ENCODE measurements around the gene ITGAL. TPM values are rescaled to one million over a fixed set of nuclear protein-coding genes. Genes with fewer than 3 reads are reported as not detected.

ITGAL gene
- total and polyA plus RNA-seq, 4 donors = 0.77 to 14.3 (median 10.8) TPM

DNA sequence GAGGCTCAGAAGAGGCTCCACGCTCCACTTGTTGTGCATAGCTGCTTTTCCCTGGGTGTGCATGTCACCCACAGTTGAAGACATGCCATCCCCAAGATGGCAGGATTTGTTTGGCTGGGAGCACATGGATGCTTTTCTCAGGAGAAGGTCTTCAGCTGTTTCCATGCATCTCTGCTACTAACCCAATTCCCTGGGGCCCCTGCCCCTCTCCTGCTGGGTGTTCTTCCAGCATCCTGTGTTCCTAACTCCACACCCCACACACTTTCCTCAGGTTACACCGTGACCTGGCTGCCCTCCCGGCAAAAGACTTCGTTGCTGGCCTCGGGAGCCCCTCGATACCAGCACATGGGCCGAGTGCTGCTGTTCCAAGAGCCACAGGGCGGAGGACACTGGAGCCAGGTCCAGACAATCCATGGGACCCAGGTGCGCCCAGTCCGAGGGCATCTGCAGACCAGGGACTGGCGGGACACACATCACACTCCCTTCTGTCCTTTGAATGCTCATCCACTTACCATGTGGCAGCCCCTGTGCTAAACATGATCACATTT is 21.5 kb downstream of the ITGAL start:
- DNase-seq (no peak), ATAC-seq (ENCODE audit: low FRiP score) (no peak)
- H3K4me1 ChIP-seq (ENCODE audit: control insufficient read depth in 1 of 2, insufficient read depth in 2 of 2, low read length in 2 of 2) = no peaks in the 10 kb centered on the region
- no peaks in the 10 kb centered on the region for H3K27me3 ChIP-seq (ENCODE audit: control insufficient read depth in 1 of 2, insufficient read depth in 2 of 2, low read length in 1 of 2)
- no peak overlapping the region for H3K27ac ChIP-seq (ENCODE audit: low read depth in 1 of 2, low read length in 2 of 2)
- H3K36me3 ChIP-seq (ENCODE audit: control insufficient read depth in 1 of 2, insufficient read depth in 2 of 2, low read length in 1 of 2) = no peaks in the 10 kb centered on the region
- intact Hi-C loops (cut with DNase I) = no loop called here
- H3K9me3 ChIP-seq (ENCODE audit: control insufficient read depth, low read length) = no peaks in the 10 kb centered on the region
- 58 to 66% methylated on average over 11 of the region's 11 CpGs for WGBS, 2 donors
- H3K4me3 ChIP-seq (ENCODE audit: low read length in 2 of 2) = no peak overlapping the region

- ATAC-seq (ENCODE audit: low FRiP score) = no peak
- H3K4me3 ChIP-seq (ENCODE audit: low read length in 2 of 2) = no peak overlapping the region
- 57 to 64% methylated on average over 12 of the region's 12 CpGs for WGBS, 2 donors
- intact Hi-C loops (cut with DNase I) = no loop called here
- H3K36me3 ChIP-seq (ENCODE audit: control insufficient read depth in 1 of 2, insufficient read depth in 2 of 2, low read length in 1 of 2) = no peaks in the 10 kb centered on the region
- H3K9me3 ChIP-seq (ENCODE audit: control insufficient read depth, low read length) = no peaks in the 10 kb centered on the region
- H3K4me1 ChIP-seq (ENCODE audit: control insufficient read depth in 1 of 2, insufficient read depth in 2 of 2, low read length in 2 of 2) = no peaks in the 10 kb centered on the region
- H3K27ac ChIP-seq (ENCODE audit: low read depth in 1 of 2, low read length in 2 of 2) = no peak overlapping the region
- DNase-seq = no peak
- H3K27me3 ChIP-seq (ENCODE audit: control insufficient read depth in 1 of 2, insufficient read depth in 2 of 2, low read length in 1 of 2) = no peaks in the 10 kb centered on the region
These were observed 22.2 kb downstream of the ITGAL start for GRCh38 chr16:30494709-30495108.

DNA sequence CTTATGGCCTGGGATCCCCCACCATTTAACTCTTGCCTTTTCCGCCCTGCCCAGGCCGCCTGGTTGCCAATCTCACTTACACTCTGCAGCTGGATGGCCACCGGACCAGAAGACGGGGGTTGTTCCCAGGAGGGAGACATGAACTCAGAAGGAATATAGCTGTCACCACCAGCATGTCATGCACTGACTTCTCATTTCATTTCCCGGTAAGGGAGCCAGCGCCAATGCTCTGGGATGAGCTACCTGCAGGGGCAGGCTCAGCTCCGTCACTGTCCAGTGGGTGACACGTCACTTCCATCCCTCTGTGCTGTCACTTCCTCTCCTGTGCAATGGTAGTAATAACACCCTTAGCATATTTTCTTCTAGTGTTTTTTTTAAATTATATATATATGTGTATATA is 26.7 kb downstream of the ITGAL start:
- intact Hi-C loops (cut with DNase I) = no loop called here
- no peaks in the 10 kb centered on the region for H3K4me1 ChIP-seq (ENCODE audit: control insufficient read depth in 1 of 2, insufficient read depth in 2 of 2, low read length in 2 of 2)
- ATAC-seq (ENCODE audit: low FRiP score) = no peak
- no peaks in the 10 kb centered on the region for H3K36me3 ChIP-seq (ENCODE audit: control insufficient read depth in 1 of 2, insufficient read depth in 2 of 2, low read length in 1 of 2)
- no peaks in the 10 kb centered on the region for H3K9me3 ChIP-seq (ENCODE audit: control insufficient read depth, low read length)
- 66 to 69% methylated on average over 8 of the region's 8 CpGs for WGBS, 2 donors
- no peak overlapping the region for H3K4me3 ChIP-seq (ENCODE audit: low read length in 2 of 2)
- no peak overlapping the region for H3K27ac ChIP-seq (ENCODE audit: low read depth in 1 of 2, low read length in 2 of 2)
- no peak for DNase-seq
- no peaks in the 10 kb centered on the region for H3K27me3 ChIP-seq (ENCODE audit: control insufficient read depth in 1 of 2, insufficient read depth in 2 of 2, low read length in 1 of 2)

- H3K36me3 ChIP-seq (ENCODE audit: control insufficient read depth in 1 of 2, insufficient read depth in 2 of 2, low read length in 1 of 2) = no peaks in the 10 kb centered on the region
- no peaks in the 10 kb centered on the region for H3K27me3 ChIP-seq (ENCODE audit: control insufficient read depth in 1 of 2, insufficient read depth in 2 of 2, low read length in 1 of 2)
- intact Hi-C loops (cut with DNase I) = no loop called here
- H3K4me1 ChIP-seq (ENCODE audit: control insufficient read depth in 1 of 2, insufficient read depth in 2 of 2, low read length in 2 of 2) = no peaks in the 10 kb centered on the region
- H3K4me3 ChIP-seq (ENCODE audit: low read length in 2 of 2) = no peak overlapping the region
- 72 to 78% methylated on average over 6 of the region's 6 CpGs for WGBS, 2 donors
- H3K9me3 ChIP-seq (ENCODE audit: control insufficient read depth, low read length) = no peaks in the 10 kb centered on the region
- DNase-seq (no peak), ATAC-seq (ENCODE audit: low FRiP score) (no peak)
- H3K27ac ChIP-seq (ENCODE audit: low read depth in 1 of 2, low read length in 2 of 2) = no peak overlapping the region
These were observed 31.1 kb downstream of the ITGAL start for GRCh38 chr16:30503403-30504296.

DNA sequence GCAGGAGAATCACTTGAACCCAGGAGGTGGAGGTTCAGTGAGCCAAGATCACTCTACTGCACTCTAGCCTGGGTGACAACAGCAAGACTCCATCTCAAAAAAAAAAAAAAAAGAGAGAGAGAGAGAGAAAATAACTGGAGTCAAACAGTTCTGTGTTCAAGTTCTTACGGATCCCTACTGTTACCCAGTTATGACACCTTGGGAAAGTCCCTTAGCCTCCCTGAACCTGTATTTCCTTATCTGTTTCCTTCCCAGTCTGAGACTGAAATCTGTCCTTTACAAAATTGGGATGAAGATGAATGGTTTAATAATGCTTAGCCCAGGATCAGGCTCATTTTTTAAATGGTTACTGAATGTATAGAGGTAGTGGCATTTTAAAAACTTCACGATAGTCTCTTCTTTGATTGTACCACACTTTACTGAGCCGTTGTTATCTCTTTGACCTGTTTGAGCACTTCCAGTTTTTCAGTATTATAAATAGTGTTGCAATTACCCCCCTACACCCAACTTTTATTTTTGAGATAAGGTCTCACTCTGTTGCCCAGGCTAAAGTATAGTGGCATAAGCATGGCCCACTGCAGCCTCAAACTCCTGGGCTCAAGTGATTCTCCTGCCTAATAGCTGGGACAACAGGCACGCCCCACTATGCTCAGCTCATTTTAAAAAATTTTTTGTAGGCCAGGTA is 36.7 kb downstream of the ITGAL start:
- Histone ChIP-seq H3K36me3 (ENCODE audit: control insufficient read depth in 1 of 2, insufficient read depth in 2 of 2, low read length in 1 of 2) (no peaks in the 10 kb centered on the region), H3K27ac (ENCODE audit: low read depth in 1 of 2, low read length in 2 of 2) (no peak overlapping the region), H3K4me1 (ENCODE audit: control insufficient read depth in 1 of 2, insufficient read depth in 2 of 2, low read length in 2 of 2) (no peaks in the 10 kb centered on the region), H3K9me3 (ENCODE audit: control insufficient read depth, low read length) (no peaks in the 10 kb centered on the region), H3K27me3 (ENCODE audit: control insufficient read depth in 1 of 2, insufficient read depth in 2 of 2, low read length in 1 of 2) (no peaks in the 10 kb centered on the region), H3K4me3 (ENCODE audit: low read length in 2 of 2) (no peak overlapping the region)
- ATAC-seq (ENCODE audit: low FRiP score) (no peak), DNase-seq (no peak)
- 72 to 83% methylated on average over 4 of the region's 4 CpGs for WGBS, 2 donors
- intact Hi-C loops (cut with DNase I) = no loop called here

DNA sequence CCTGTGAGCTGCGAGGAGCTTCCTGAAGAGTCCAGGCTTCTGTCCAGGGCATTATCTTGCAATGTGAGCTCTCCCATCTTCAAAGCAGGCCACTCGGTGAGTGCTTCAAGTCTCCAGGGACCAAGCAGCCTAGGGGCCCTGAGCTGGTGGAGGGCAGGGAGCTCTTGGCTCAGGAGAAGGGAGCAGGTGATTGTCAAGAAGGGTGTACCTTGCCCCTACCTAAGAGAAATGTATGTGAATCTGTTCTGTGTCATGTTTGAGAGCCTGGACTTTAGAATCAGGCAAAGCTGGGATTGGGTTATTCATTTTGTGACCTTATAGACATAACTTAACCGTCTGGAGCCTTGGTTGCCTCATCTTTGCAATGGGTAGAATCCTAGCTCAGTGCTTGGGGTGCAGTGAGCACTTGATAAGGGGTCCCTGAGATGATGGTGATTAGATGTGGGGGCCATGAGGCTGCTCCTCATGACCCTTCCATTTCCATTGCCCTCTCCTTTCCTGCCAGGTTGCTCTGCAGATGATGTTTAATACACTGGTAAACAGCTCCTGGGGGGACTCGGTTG is 37.9 kb downstream of the ITGAL start:
- 59 to 62% methylated on average over 4 of the region's 4 CpGs for WGBS, 2 donors

DNA sequence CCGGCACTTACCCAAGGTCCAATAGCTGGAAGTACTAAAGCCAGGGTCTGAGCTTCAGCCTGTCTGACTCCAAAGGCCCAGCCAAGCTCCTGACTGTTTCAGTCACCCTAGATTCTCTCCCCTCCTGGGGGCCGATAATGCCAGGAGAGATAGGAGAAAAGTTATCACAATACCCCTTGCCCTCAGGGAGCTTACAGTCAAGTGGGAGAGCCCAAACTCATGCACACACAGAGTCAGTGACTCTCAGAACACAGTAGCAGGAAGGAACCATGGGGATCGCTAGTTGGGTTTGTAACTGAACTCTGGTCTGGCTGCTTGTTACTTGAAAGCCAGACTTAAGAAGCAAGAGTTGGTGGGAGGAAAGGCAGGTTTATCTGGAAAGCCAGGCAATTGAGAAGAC is 39.0 kb downstream of the ITGAL start:
- no peaks in the 10 kb centered on the region for H3K4me1 ChIP-seq (ENCODE audit: control insufficient read depth in 1 of 2, insufficient read depth in 2 of 2, low read length in 2 of 2)
- no peaks in the 10 kb centered on the region for H3K36me3 ChIP-seq (ENCODE audit: control insufficient read depth in 1 of 2, insufficient read depth in 2 of 2, low read length in 1 of 2)
- H3K27me3 ChIP-seq (ENCODE audit: control insufficient read depth in 1 of 2, insufficient read depth in 2 of 2, low read length in 1 of 2) = no peaks in the 10 kb centered on the region
- no peaks in the 10 kb centered on the region for H3K9me3 ChIP-seq (ENCODE audit: control insufficient read depth, low read length)
- no peak overlapping the region for H3K4me3 ChIP-seq (ENCODE audit: low read length in 2 of 2)
- 92 to 95% methylated on average over 3 of the region's 3 CpGs for WGBS, 2 donors
- H3K27ac ChIP-seq (ENCODE audit: low read depth in 1 of 2, low read length in 2 of 2) = no peak overlapping the region
- intact Hi-C loops (cut with DNase I) = no loop called here
- ATAC-seq (ENCODE audit: low FRiP score) (no peak), DNase-seq (no peak)

More for the DNA sequence above, 37.9 kb downstream of the ITGAL start:
- ATAC-seq (ENCODE audit: low FRiP score) (no peak), DNase-seq (no peak)
- H3K27me3 ChIP-seq (ENCODE audit: control insufficient read depth in 1 of 2, insufficient read depth in 2 of 2, low read length in 1 of 2) = no peaks in the 10 kb centered on the region
- H3K36me3 ChIP-seq (ENCODE audit: control insufficient read depth in 1 of 2, insufficient read depth in 2 of 2, low read length in 1 of 2) = no peaks in the 10 kb centered on the region
- no peak overlapping the region for H3K4me3 ChIP-seq (ENCODE audit: low read length in 2 of 2)
- H3K27ac ChIP-seq (ENCODE audit: low read depth in 1 of 2, low read length in 2 of 2) = no peak overlapping the region
- no peaks in the 10 kb centered on the region for H3K4me1 ChIP-seq (ENCODE audit: control insufficient read depth in 1 of 2, insufficient read depth in 2 of 2, low read length in 2 of 2)
- intact Hi-C loops (cut with DNase I) = no loop called here
- H3K9me3 ChIP-seq (ENCODE audit: control insufficient read depth, low read length) = no peaks in the 10 kb centered on the region

DNA sequence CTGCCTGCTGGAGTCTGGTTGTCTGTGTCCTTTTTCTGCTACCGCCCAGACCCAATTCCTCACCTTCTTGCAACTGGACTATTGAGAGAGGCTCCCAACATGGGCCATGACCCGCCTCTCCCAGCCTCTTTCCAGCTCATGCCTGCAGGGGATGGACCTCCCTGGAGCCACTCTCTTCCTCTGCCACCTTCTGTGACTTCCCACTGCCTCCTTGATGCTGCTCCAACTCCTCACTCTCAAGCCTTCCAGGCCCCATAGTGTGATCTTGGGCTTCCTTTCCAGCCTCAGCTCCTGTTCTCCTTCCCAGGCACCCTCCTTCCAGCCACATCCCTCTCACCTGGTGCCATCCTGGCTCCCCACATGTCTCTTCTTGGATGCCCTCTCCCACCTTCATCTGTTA is 42.7 kb downstream of the ITGAL start:
- Histone ChIP-seq H3K27me3 (ENCODE audit: control insufficient read depth in 1 of 2, insufficient read depth in 2 of 2, low read length in 1 of 2) (no peaks in the 10 kb centered on the region), H3K36me3 (ENCODE audit: control insufficient read depth in 1 of 2, insufficient read depth in 2 of 2, low read length in 1 of 2) (no peaks in the 10 kb centered on the region), H3K4me1 (ENCODE audit: control insufficient read depth in 1 of 2, insufficient read depth in 2 of 2, low read length in 2 of 2) (no peaks in the 10 kb centered on the region), H3K4me3 (ENCODE audit: low read length in 2 of 2) (no peak overlapping the region), H3K27ac (ENCODE audit: low read depth in 1 of 2, low read length in 2 of 2) (no peak overlapping the region), H3K9me3 (ENCODE audit: control insufficient read depth, low read length) (no peaks in the 10 kb centered on the region)
- WGBS, 2 donors = 69 to 74% methylated on average over 2 of the region's 2 CpGs
- intact Hi-C loops (cut with DNase I) = no loop called here
- ATAC-seq (ENCODE audit: low FRiP score) (no peak), DNase-seq (no peak)

Measured in aorta (tissue), 5 donors.